H9 (cell line): ENCODE measurements around the gene ANKRD2. TPM values are rescaled to one million over a fixed set of nuclear protein-coding genes. Genes with fewer than 3 reads are reported as not detected.

Source experiments
- DNase-seq: peaks from one replicate; pipeline ENCODE4 v3.0.0-alpha.2; 2017
- H2AFZ ChIP-seq: one replicate; pipeline ENCODE4 v1.6.1; 2013; ENCODE audit warnings: mild to moderate bottlenecking, low read length, control low read depth, moderate library complexity
- H2AK5ac ChIP-seq: 2 replicates; pipeline ENCODE4 v1.6.1; 2013; ENCODE audit warnings: low read length, control low read depth, mixed read lengths; ENCODE audit not compliant: insufficient read length
- H2BK120ac ChIP-seq: one replicate; pipeline ENCODE4 v1.6.1; 2013; ENCODE audit warnings: low read depth, mild to moderate bottlenecking, low read length, control low read depth, inconsistent platforms; ENCODE audit not compliant: poor library complexity, severe bottlenecking
- H2BK12ac ChIP-seq: 2 replicates; pipeline ENCODE4 v1.6.1; 2013; ENCODE audit warnings: low read length, control low read depth, mixed read lengths, low read depth; ENCODE audit not compliant: insufficient read length
- H2BK15ac ChIP-seq: 2 replicates; pipeline ENCODE4 v1.6.1; 2013; ENCODE audit warnings: low read depth, low read length, control low read depth
- H2BK20ac ChIP-seq: one replicate; pipeline ENCODE4 v1.6.1; 2013; ENCODE audit warnings: low read depth, mild to moderate bottlenecking, low read length, control low read depth, inconsistent platforms; ENCODE audit not compliant: poor library complexity, severe bottlenecking
- H2BK5ac ChIP-seq: 2 replicates; pipeline ENCODE4 v1.6.1; 2013; ENCODE audit warnings: low read length, control low read depth, mixed read lengths; ENCODE audit not compliant: insufficient read length
- H3K14ac ChIP-seq: 2 replicates; pipeline ENCODE4 v1.6.1; 2013; ENCODE audit warnings: low read length, control low read depth; ENCODE audit not compliant: insufficient read depth
- H3K18ac ChIP-seq: 2 replicates; pipeline ENCODE4 v1.6.1; 2013; ENCODE audit warnings: low read depth, mild to moderate bottlenecking, mixed read lengths, low read length, control low read depth; ENCODE audit not compliant: insufficient read length
- H3K23ac ChIP-seq: 2 replicates; pipeline ENCODE4 v1.6.1; 2013; ENCODE audit warnings: low read length, control low read depth, mixed read lengths, low read depth; ENCODE audit not compliant: insufficient read length
- H3K23me2 ChIP-seq: 2 replicates; pipeline ENCODE4 v1.6.1; 2013; ENCODE audit warnings: low read depth, mild to moderate bottlenecking, mixed read lengths, low read length, control low read depth; ENCODE audit not compliant: insufficient read length, poor library complexity, severe bottlenecking
- H3K27ac ChIP-seq: 2 replicates; pipeline ENCODE4 v1.5.1; 2013; ENCODE audit warnings: low read length, control low read depth, mixed read lengths, low read depth; ENCODE audit not compliant: insufficient read length
- H3K27me3 ChIP-seq: 2 replicates; pipeline ENCODE4 v1.6.1; 2013; ENCODE audit warnings: low read length, control low read depth, inconsistent platforms; ENCODE audit not compliant: insufficient read depth
- H3K4ac ChIP-seq: 2 replicates; pipeline ENCODE4 v1.6.1; 2013; ENCODE audit warnings: low read depth, mild to moderate bottlenecking, control low read depth, inconsistent platforms, low read length, moderate library complexity
- H3K4me1 ChIP-seq: 2 replicates; pipeline ENCODE4 v1.6.1; 2013; ENCODE audit warnings: low read length, control low read depth, inconsistent platforms; ENCODE audit not compliant: insufficient read depth
- H3K4me2 ChIP-seq: 2 replicates; pipeline ENCODE4 v1.6.1; 2013; ENCODE audit warnings: low read length, control low read depth, mixed read lengths; ENCODE audit not compliant: insufficient read length, insufficient read depth
- H3K56ac ChIP-seq: 2 replicates; pipeline ENCODE4 v1.6.1; 2013; ENCODE audit warnings: low read depth, mild to moderate bottlenecking, mixed read lengths, low read length, control low read depth; ENCODE audit not compliant: insufficient read length
- H3K79me1 ChIP-seq: 2 replicates; pipeline ENCODE4 v1.6.1; 2013; ENCODE audit warnings: low read depth, mild to moderate bottlenecking, moderate library complexity, low read length, control low read depth, inconsistent platforms; ENCODE audit not compliant: insufficient read depth, poor library complexity, severe bottlenecking
- H3K79me2 ChIP-seq: 2 replicates; pipeline ENCODE4 v1.6.1; 2013; ENCODE audit warnings: low read length, control low read depth, inconsistent platforms; ENCODE audit not compliant: insufficient read depth
- H3K9ac ChIP-seq: 2 replicates; pipeline ENCODE4 v1.6.1; 2013; ENCODE audit warnings: low read length, control low read depth, mixed read lengths; ENCODE audit not compliant: insufficient read length; ENCODE audit errors: extremely low read depth
- H3K9me3 ChIP-seq: one replicate; pipeline ENCODE4 v1.6.1; 2013; ENCODE audit warnings: low read depth, low read length, inconsistent platforms; ENCODE audit not compliant: control insufficient read depth
- H3T11ph ChIP-seq: one replicate; pipeline ENCODE4 v1.6.1; 2013; ENCODE audit warnings: mild to moderate bottlenecking, low read length, control low read depth, inconsistent platforms
- H4K20me1 ChIP-seq: one replicate; pipeline ENCODE4 v1.6.1; 2013; ENCODE audit not compliant: control insufficient read depth, insufficient read length, insufficient read depth
- H4K5ac ChIP-seq: 2 replicates; pipeline ENCODE4 v1.6.1; 2013; ENCODE audit warnings: low read depth, mild to moderate bottlenecking, mixed read lengths, low read length, control low read depth; ENCODE audit not compliant: insufficient read length
- H4K8ac ChIP-seq: replicated peaks from 2 replicates; pipeline ENCODE4 v1.6.1; 2013; ENCODE audit warnings: low read length, control low read depth, mixed read lengths, low read depth; ENCODE audit not compliant: insufficient read length
- H4K91ac ChIP-seq: 2 replicates; pipeline ENCODE4 v1.6.1; 2013; ENCODE audit warnings: low read depth, mild to moderate bottlenecking, moderate library complexity, mixed read lengths, low read length, control low read depth; ENCODE audit not compliant: insufficient read length
- H3K27ac Mint-ChIP-seq, 3 experiments: 2 replicates in 2 of 3; 3 replicates in 1 of 3; pipeline ENCODE4 v1.8.0; 2020 to 2021; ENCODE audit warnings: mixed read lengths in 3 of 3, mild to moderate bottlenecking in 1 of 3, moderate library complexity in 1 of 3
- H3K27me3 Mint-ChIP-seq: 2 replicates; pipeline ENCODE4 v1.8.0; 2021; ENCODE audit warnings: low read depth, mild to moderate bottlenecking, moderate library complexity, mixed read lengths
- H3K36me3 Mint-ChIP-seq, 3 experiments: 2 replicates in 2 of 3; 3 replicates in 1 of 3; pipeline ENCODE4 v1.8.0; 2020 to 2021; ENCODE audit warnings: low read depth in 3 of 3, mixed read lengths in 3 of 3; ENCODE audit not compliant: insufficient read depth in 1 of 3
- H3K4me1 Mint-ChIP-seq, 2 experiments: 2 replicates each; pipeline ENCODE4 v1.8.0; 2020; ENCODE audit warnings: mixed read lengths in 2 of 2
- H3K4me3 Mint-ChIP-seq, 2 experiments: 2 replicates in 1 of 2; 3 replicates in 1 of 2; pipeline ENCODE4 v1.8.0; 2020 to 2021; ENCODE audit warnings: mild to moderate bottlenecking in 2 of 2, mixed read lengths in 2 of 2, moderate library complexity in 1 of 2
- H3K9me3 Mint-ChIP-seq, 2 experiments: 2 replicates in 1 of 2; 3 replicates in 1 of 2; pipeline ENCODE4 v1.8.0; 2020; ENCODE audit warnings: mild to moderate bottlenecking in 2 of 2, mixed read lengths in 2 of 2, moderate library complexity in 1 of 2
- WGBS: extraction: QIAGEN DNeasy Blood & Tissue Kit; methylation state at CpG from one replicate; pipeline ENCODE4 v1.1.7; 2013; ENCODE audit warnings: missing lambda C conversion rate, low lambda C conversion rate, mixed read lengths; ENCODE audit not compliant: insufficient read length; ENCODE audit errors: extremely low coverage; 5-methylcytosine and 5-hydroxymethylcytosine counted together
- total RNA-seq: library from RNA; stranded (reverse); gene quantifications from 2 replicates; pipeline ENCODE4 v1.2.1, GENCODE V29; 2021
- TF ChIP-seq, protein P1 (sequence below): fragments of 200-600 bp; sonication (generic); conservative IDR thresholded peaks from 3 replicates; pipeline ENCODE4 v1.8.0; 2021; ENCODE audit warnings: antibody characterized with exemption, mild to moderate bottlenecking

The ANKRD2 gene
- total RNA-seq, 1 experiment from 2014 or later = not detected

DNA sequence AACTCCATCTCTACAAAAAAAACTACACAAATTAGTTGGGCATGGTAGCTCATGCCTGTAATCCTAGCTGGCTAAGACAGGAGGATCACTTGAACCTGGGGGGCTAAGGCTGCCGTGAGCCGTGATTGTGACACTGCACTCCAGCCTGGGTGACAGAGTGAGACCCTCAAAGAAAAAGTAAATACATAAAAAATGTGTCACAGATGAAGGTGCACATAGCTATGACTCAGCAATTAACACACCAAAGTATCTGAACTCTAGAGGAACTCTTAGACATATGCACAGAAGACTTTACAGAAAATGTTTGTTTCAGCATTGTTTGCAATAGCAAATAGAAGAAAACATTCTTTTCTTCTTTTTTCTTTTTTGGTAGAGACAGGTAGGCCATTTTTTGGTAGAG is 25.2 kb downstream of the ANKRD2 start:
- Histone ChIP-seq H3K18ac (no peak overlapping the region), H2AK5ac (no peak overlapping the region), H3K27me3 (no peaks in the 10 kb centered on the region), H3K14ac (no peak overlapping the region), H2BK15ac (no peak overlapping the region), H3K23ac (no peak overlapping the region), H2BK12ac (no peak overlapping the region), H3K23me2 (no peaks in the 10 kb centered on the region), H2BK5ac (no peak overlapping the region), H3K9me3 (no peaks in the 10 kb centered on the region), H2BK20ac (no peak overlapping the region), H3K56ac (no peak overlapping the region), H3K4ac (no peak overlapping the region), H2BK120ac (no peak overlapping the region), H4K91ac (no peak overlapping the region), H3K27ac (no peak overlapping the region), H3K4me2 (no peak overlapping the region), H3K4me1 (no peaks in the 10 kb centered on the region), H3K9ac (no peak overlapping the region), H3K79me1 (no peaks in the 10 kb centered on the region), H3K79me2 (no peaks in the 10 kb centered on the region), H4K20me1 (no peaks in the 10 kb centered on the region), H4K5ac (no peak overlapping the region), H3T11ph (no peak overlapping the region), H2AFZ (no peak overlapping the region), H4K8ac (no peak overlapping the region)
- Mint-ChIP-seq H3K27ac (no peak overlapping the region), H3K27me3 (no peaks in the 10 kb centered on the region; the same call in 1 of the 2 replicates), H3K36me3 (no peaks in the 10 kb centered on the region), H3K4me3 (no peak overlapping the region; a peak in 1 of 5 replicates), H3K9me3 (no peaks in the 10 kb centered on the region), H3K4me1 (peaks cover 6 to 11% of the 10 kb centered on the region in 2 experiments; a peak in 3 of 4 replicates)
- DNase-seq = no peak
- TF ChIP-seq, protein P1, sequence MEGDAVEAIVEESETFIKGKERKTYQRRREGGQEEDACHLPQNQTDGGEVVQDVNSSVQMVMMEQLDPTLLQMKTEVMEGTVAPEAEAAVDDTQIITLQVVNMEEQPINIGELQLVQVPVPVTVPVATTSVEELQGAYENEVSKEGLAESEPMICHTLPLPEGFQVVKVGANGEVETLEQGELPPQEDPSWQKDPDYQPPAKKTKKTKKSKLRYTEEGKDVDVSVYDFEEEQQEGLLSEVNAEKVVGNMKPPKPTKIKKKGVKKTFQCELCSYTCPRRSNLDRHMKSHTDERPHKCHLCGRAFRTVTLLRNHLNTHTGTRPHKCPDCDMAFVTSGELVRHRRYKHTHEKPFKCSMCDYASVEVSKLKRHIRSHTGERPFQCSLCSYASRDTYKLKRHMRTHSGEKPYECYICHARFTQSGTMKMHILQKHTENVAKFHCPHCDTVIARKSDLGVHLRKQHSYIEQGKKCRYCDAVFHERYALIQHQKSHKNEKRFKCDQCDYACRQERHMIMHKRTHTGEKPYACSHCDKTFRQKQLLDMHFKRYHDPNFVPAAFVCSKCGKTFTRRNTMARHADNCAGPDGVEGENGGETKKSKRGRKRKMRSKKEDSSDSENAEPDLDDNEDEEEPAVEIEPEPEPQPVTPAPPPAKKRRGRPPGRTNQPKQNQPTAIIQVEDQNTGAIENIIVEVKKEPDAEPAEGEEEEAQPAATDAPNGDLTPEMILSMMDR = no peak
- no CpG with 5 or more reads among the region's 2 CpGs for WGBS
